T-helper 2 cell treated with Interferon-gamma antibody and Interleukin-4, amounts not matched to agents 5 μg/mL and 100 μg/mL, for 36 hours (primary cell): ENCODE results near the gene SPINK1.
A peak's percentile ranks its signal among the peaks of the same experiment; 100 is the strongest.
"Not testable (repeated sequence)": the region's sequence is repeated elsewhere in the genome, so short reads cannot be mapped to it uniquely, and the experiment has no call there.

Experiments
- DNase-seq: peaks from one replicate; pipeline ENCODE4 v3.0.0; 2021; ENCODE audit warnings: low spot score
- H3K27ac Mint-ChIP-seq: one replicate; pipeline ENCODE4 v1.8.0; 2021; ENCODE audit warnings: mild to moderate bottlenecking, mixed read lengths
- H3K27me3 Mint-ChIP-seq: one replicate; pipeline ENCODE4 v1.8.0; 2021; ENCODE audit warnings: low read depth, mixed read lengths
- H3K36me3 Mint-ChIP-seq: one replicate; pipeline ENCODE4 v1.8.0; 2021; ENCODE audit warnings: low read depth, mixed read lengths
- H3K4me1 Mint-ChIP-seq: one replicate; pipeline ENCODE4 v1.8.0; 2021; ENCODE audit warnings: low read depth, mixed read lengths
- H3K4me3 Mint-ChIP-seq: one replicate; pipeline ENCODE4 v1.8.0; 2022; ENCODE audit warnings: mild to moderate bottlenecking, moderate library complexity, mixed read lengths
- H3K9me3 Mint-ChIP-seq: one replicate; pipeline ENCODE4 v1.8.0; 2021; ENCODE audit warnings: mixed read lengths

Gene SPINK1

GRCh38 chr5:147805030-147805454, 26.4 kb downstream of the SPINK1 start:
- Mint-ChIP-seq H3K4me1 (peaks cover 10% of the 10 kb centered on the region), H3K9me3 (no peaks in the 10 kb centered on the region), H3K4me3 (no peak overlapping the region), H3K36me3 (no peaks in the 10 kb centered on the region), H3K27me3 (peaks cover 22% of the 10 kb centered on the region), H3K27ac (no peak overlapping the region)
- no peak for DNase-seq

DNA sequence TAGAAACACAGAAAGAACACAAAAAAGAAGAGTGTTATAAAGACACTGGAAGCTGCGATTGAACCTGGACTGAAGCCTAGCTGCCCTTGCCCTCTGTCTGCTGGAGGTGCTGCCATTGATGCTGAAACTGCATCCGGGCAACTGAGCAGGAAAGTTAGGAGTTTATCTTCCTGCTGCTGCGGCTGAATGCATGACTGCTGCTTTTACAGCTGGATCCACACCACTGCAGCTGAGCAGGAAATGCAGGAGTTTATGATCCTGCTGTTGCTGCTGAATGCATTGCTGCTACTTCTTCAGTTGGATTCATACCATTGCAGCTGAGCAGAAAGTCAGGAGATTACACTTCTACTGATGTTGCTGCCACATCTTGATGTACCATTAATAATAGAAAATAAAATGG, 27.1 kb downstream of the SPINK1 start:
- no peaks in the 10 kb centered on the region for H3K9me3 Mint-ChIP-seq
- no peak overlapping the region for H3K27ac Mint-ChIP-seq
- peaks cover 10% of the 10 kb centered on the region for H3K4me1 Mint-ChIP-seq
- no peaks in the 10 kb centered on the region for H3K36me3 Mint-ChIP-seq
- no peak for DNase-seq
- H3K27me3 Mint-ChIP-seq, result peaks cover 26% of the 10 kb centered on the region
- no peak overlapping the region for H3K4me3 Mint-ChIP-seq

DNA sequence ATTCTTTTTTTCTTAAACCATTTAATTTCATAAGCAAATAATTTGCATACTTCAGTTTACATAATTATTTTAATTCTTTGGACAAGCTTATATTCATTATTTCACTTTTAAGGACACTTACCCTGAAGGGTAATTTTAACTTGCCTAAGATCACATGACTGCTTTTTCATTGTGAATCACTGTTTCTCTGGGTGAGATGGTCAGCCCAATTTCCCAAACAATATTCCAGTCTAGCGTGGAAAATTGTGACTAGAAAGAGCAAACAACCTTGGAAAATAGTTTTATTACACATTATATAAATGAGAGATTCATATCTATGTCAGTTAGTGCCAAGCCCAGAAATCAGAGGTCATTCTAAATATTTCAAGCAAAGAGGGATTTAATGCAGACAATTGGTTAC, 27.5 kb downstream of the SPINK1 start:
- no peak for DNase-seq
- Mint-ChIP-seq H3K36me3 (no peaks in the 10 kb centered on the region), H3K27ac (no peak overlapping the region), H3K4me1 (peaks cover 10% of the 10 kb centered on the region), H3K27me3 (peaks cover 26% of the 10 kb centered on the region), H3K9me3 (no peaks in the 10 kb centered on the region), H3K4me3 (no peak overlapping the region)

GRCh38 chr5:147803161-147803560, 28.3 kb downstream of the SPINK1 start:
- not testable (repeated sequence) for H3K4me1 Mint-ChIP-seq, DNase-seq, H3K9me3 Mint-ChIP-seq, H3K36me3 Mint-ChIP-seq, H3K27ac Mint-ChIP-seq, H3K4me3 Mint-ChIP-seq
- peaks cover 28% of the 10 kb centered on the region for H3K27me3 Mint-ChIP-seq

GRCh38 chr5:147801461-147801860, 30.0 kb downstream of the SPINK1 start:
- Mint-ChIP-seq H3K36me3 (no peaks in the 10 kb centered on the region), H3K9me3 (no peaks in the 10 kb centered on the region), H3K4me3 (no peak overlapping the region), H3K4me1 (peaks cover 10% of the 10 kb centered on the region), H3K27ac (no peak overlapping the region), H3K27me3 (peaks cover 39% of the 10 kb centered on the region)
- DNase-seq, result no peak

DNA sequence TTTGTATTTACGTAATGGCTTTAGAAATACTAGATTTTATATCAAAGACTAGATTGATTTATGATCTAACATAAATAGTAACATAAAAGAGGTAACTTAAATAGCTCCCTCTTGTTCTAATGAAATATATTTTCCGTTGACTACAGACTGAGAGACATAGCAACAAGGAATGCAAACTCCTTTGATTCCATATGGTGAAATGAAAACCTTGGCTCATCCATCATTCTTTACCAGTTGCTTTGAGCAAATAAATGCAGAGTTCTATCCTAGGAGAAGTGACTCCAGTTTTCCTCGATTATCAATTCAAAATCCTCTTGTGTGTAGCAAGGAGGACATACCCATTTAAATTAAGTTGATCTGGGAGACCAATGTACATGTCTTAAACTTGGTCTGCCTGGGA, 31.0 kb downstream of the SPINK1 start:
- Mint-ChIP-seq H3K9me3 (no peaks in the 10 kb centered on the region), H3K4me3 (no peak overlapping the region), H3K4me1 (peaks cover 9% of the 10 kb centered on the region), H3K36me3 (no peaks in the 10 kb centered on the region), H3K27me3 (peaks cover 44% of the 10 kb centered on the region), H3K27ac (no peak overlapping the region)
- no peak for DNase-seq

GRCh38 chr5:147796556-147797308, 34.7 kb downstream of the SPINK1 start:
- Mint-ChIP-seq H3K36me3 (no peaks in the 10 kb centered on the region), H3K27me3 (peaks cover 31% of the 10 kb centered on the region), H3K27ac (no peak overlapping the region), H3K9me3 (no peaks in the 10 kb centered on the region), H3K4me3 (no peak overlapping the region), H3K4me1 (no peaks in the 10 kb centered on the region)
- no peak for DNase-seq

DNA sequence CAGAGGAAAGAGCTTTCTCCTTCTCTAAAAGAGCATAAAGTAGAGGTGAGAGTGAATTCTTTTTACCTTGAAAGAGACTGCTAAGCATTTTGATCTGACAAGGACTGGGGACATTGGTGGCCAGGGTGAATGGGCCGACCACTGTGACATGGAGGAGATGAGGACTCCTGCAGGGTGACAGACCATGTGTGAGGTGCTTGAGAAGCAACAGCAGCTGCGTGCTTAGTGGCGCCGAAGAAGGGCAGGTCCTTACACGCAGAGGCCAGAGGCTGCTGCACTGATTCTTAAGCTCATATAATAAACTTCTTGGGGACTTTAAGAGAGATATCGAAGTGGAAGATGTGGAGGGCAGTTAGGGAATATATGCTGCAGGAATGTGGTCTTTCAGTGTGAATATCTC, 40.3 kb downstream of the SPINK1 start:
- Mint-ChIP-seq H3K27ac (no peak overlapping the region), H3K27me3 (peaks cover 20% of the 10 kb centered on the region), H3K36me3 (no peaks in the 10 kb centered on the region), H3K4me3 (no peak overlapping the region), H3K4me1 (no peaks in the 10 kb centered on the region), H3K9me3 (no peaks in the 10 kb centered on the region)
- no peak for DNase-seq

GRCh38 chr5:147789820-147790219, 41.7 kb downstream of the SPINK1 start:
- no peaks in the 10 kb centered on the region for H3K4me1 Mint-ChIP-seq
- no peaks in the 10 kb centered on the region for H3K9me3 Mint-ChIP-seq
- no peak overlapping the region for H3K4me3 Mint-ChIP-seq
- H3K36me3 Mint-ChIP-seq, result no peaks in the 10 kb centered on the region
- H3K27me3 Mint-ChIP-seq, result peaks cover 13% of the 10 kb centered on the region
- no peak for DNase-seq
- H3K27ac Mint-ChIP-seq, result no peak overlapping the region

GRCh38 chr5:147788023-147788422, 43.4 kb downstream of the SPINK1 start:
- no peak for DNase-seq
- no peak overlapping the region for H3K27ac Mint-ChIP-seq
- no peaks in the 10 kb centered on the region for H3K4me1 Mint-ChIP-seq
- H3K27me3 Mint-ChIP-seq, result peaks cover 16% of the 10 kb centered on the region
- H3K36me3 Mint-ChIP-seq, result no peaks in the 10 kb centered on the region
- H3K4me3 Mint-ChIP-seq, result no peak overlapping the region
- H3K9me3 Mint-ChIP-seq, result no peaks in the 10 kb centered on the region

DNA sequence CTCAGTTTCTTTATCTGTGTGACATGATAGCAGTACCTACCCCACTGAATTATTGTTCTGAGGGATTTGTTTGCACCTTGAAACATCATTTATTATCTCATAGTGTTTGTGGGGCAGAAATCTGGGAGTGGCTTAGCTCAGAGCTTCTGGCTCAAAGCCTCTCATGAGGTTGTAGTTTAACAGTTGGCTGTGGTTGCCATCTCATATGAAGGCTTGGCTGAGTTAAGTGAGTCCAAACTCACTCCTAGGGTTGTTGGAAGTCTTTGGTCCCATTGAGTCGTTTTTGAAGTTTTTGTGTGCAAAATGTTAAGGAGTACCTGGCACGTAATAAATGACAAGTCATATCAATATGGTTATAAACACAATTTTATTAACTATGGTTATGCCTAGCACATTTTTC, 45.3 kb downstream of the SPINK1 start:
- DNase-seq, result no peak
- Mint-ChIP-seq H3K36me3 (no peaks in the 10 kb centered on the region), H3K4me3 (no peak overlapping the region), H3K27ac (no peak overlapping the region), H3K9me3 (no peaks in the 10 kb centered on the region), H3K27me3 (peaks cover 18% of the 10 kb centered on the region), H3K4me1 (peaks cover 9% of the 10 kb centered on the region)

GRCh38 chr5:147784146-147784987, 47.1 kb downstream of the SPINK1 start:
- no peak for DNase-seq
- Mint-ChIP-seq H3K9me3 (no peaks in the 10 kb centered on the region), H3K4me3 (no peak overlapping the region), H3K27me3 (peaks cover 15% of the 10 kb centered on the region), H3K4me1 (peaks cover 24% of the 10 kb centered on the region), H3K36me3 (no peaks in the 10 kb centered on the region), H3K27ac (no peak overlapping the region)

DNA sequence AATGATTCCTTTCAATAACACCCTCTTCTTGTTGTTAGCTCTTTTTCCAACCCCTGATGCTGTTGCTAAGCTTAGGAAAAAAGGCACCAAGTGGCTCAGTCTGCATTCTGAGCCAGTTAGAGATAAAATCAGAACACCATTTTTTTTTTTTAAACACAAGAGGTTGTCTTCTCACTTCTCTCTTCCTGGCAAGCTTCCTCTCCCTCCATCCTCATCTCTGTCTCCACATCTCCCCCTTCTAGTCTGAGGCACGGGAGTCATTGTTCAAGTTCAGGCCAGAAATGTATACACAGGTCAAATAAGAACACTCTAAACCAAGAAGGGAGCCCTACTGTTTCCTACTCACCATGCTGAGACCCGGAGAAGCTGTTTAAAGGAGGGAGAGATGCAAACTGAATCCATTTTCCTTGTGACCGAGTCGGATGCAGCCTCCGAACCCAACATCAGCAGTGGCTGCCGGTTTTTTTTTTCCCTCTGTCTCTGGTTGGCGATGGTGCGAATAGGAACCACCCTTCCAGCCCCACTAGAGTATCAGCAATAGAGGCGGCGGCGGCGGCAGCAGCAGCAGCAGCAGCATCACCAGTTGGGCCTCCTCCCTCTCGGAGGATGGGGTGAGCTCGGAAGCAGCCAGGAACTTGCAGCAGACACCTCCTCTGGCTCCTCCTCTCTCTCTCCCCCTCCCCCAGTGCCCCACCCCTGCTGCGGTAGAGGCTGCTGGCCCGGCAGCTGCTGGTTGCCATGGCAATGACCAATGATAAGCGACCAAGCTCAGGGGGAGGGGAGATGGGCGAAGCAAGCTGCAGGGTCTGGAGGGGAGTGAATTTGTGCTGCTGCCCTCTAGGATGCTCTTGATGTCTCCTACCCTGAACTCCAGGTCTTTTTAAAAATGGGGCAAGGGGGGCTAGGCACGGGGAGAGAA, 49.1 kb downstream of the SPINK1 start, which contains the start of gene JAKMIP2:
JAKMIP2 (minus strand) TSS at position 619 of the 919 bp plus-strand sequence. CDS start 110,922 bp downstream, outside the sequence.
- H3K9me3 Mint-ChIP-seq, result no peaks in the 10 kb centered on the region
- H3K4me1 Mint-ChIP-seq, result peaks cover 24% of the 10 kb centered on the region
- peak within 1 kb of the TSS; percentile 96 for H3K27ac Mint-ChIP-seq
- H3K27me3 Mint-ChIP-seq, result peaks cover 12% of the 10 kb centered on the region
- DNase-seq, result peak; percentile 85
- no peaks in the 10 kb centered on the region for H3K36me3 Mint-ChIP-seq
- peak within 1 kb of the TSS; percentile 92 for H3K4me3 Mint-ChIP-seq
